ENCODE measurements around the gene KANK3.
"Not testable (repeated sequence)": the region's sequence is repeated elsewhere in the genome, so short reads cannot be mapped to it uniquely, and the experiment has no call there.

The KANK3 gene

DNA sequence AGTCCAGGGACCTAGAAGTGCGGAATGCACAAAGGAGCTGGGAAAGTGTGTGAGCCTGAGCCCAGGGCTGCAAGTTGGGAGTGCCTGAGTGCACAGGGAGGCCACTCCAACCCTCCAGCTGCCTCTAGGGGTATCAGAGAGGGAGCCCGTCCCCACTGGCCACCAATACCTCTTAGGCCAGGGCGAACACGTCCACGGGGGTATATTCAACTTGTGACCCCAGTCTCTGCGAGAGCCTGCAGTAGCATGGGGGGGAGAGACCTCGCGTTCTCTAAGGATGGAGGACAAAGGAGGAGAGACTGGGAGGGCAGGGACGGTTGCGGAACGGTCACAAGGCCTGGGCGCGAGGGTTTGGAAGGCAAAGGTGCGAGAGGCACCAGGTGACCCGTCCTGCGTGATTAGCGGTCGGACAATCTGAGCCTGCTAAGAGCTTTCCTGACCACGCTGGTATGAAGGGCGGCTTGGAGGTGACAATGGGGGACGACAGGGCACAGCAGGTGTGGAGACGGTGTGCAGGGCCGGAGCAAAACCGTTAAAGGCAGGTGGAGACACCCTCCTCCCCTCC is 35.6 kb downstream of the KANK3 start:
- no peak for DNase-seq (ENCODE audit: low read depth)
- TF ChIP-seq, protein P1, sequence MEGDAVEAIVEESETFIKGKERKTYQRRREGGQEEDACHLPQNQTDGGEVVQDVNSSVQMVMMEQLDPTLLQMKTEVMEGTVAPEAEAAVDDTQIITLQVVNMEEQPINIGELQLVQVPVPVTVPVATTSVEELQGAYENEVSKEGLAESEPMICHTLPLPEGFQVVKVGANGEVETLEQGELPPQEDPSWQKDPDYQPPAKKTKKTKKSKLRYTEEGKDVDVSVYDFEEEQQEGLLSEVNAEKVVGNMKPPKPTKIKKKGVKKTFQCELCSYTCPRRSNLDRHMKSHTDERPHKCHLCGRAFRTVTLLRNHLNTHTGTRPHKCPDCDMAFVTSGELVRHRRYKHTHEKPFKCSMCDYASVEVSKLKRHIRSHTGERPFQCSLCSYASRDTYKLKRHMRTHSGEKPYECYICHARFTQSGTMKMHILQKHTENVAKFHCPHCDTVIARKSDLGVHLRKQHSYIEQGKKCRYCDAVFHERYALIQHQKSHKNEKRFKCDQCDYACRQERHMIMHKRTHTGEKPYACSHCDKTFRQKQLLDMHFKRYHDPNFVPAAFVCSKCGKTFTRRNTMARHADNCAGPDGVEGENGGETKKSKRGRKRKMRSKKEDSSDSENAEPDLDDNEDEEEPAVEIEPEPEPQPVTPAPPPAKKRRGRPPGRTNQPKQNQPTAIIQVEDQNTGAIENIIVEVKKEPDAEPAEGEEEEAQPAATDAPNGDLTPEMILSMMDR (IDR thresholded peaks at IDR 0.05; ENCODE audit: control insufficient read depth, extremely low read depth, insufficient read depth): no peak
- peak overlapping the region; percentile 98 for H3K4me3 ChIP-seq (ENCODE audit: low read depth, low read length)

DNA sequence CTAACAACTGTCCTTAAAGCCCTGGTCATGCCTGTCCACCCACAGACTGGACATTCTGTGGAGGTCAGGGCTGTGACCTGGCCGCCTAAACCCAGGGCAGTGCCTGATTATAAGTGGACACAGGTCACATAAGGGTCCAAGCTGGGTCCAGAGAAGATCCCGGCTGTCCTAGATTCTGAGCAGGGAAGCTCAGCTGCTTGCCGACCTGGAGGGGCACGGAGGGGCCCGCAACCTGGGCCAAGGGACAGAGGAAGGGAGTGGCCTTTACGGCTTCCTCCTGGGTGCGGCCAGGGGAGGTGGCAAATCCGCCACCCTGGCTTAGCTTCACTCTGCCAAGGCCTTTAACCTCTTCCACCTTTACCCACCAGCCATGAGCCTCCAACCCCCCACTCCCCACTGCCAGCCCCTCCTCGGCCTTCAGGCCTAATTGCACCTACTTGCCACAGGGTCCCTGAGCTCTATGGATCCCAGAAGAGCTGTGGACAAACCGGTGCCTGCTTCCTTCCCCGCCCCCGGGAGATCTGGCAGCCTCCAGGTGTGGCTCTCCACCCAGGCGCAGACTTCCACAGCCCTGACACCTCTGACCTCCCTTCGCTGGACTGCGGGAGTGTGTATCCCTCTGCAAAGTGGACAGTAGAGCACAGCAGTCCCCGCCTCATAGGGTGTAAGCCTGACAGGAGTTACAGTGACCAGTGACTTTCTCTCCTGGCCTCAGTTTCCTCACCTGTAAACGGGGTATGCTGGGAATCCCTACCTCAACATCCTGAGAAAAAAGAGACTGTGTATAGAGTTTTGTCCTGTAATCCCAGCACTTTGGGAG is 36.6 kb downstream of the KANK3 start:
- TF ChIP-seq, protein P1 (IDR thresholded peaks at IDR 0.05; ENCODE audit: control insufficient read depth, extremely low read depth, insufficient read depth): no peak
- no peak for DNase-seq (ENCODE audit: low read depth)
- H3K4me3 ChIP-seq (ENCODE audit: low read depth, low read length): peak overlapping the region; percentile 98

DNA sequence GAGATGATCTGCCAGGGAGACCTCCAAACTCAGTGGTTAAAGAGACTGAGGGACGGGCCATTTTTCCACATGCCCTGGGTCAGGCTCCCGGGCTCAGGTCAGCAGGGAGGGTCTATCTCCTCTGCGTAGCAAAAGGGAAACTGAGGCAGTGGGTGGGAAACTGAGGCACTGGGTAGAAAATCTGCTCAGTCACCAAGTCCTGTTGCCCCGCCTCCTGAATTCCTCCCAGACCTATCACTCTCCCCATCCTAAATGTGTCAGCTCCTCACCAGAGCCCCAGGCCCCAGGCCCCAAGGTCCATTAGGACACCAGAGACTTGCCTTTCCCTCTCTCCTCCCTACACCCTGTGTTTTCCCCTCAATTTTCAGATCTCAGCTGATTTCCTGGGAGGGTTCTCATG is 37.3 kb downstream of the KANK3 start:
- TF ChIP-seq, protein P1 (IDR thresholded peaks at IDR 0.05; ENCODE audit: control insufficient read depth, extremely low read depth, insufficient read depth): no peak
- DNase-seq (ENCODE audit: low read depth): no peak
- H3K4me3 ChIP-seq (ENCODE audit: low read depth, low read length): no peak overlapping the region

DNA sequence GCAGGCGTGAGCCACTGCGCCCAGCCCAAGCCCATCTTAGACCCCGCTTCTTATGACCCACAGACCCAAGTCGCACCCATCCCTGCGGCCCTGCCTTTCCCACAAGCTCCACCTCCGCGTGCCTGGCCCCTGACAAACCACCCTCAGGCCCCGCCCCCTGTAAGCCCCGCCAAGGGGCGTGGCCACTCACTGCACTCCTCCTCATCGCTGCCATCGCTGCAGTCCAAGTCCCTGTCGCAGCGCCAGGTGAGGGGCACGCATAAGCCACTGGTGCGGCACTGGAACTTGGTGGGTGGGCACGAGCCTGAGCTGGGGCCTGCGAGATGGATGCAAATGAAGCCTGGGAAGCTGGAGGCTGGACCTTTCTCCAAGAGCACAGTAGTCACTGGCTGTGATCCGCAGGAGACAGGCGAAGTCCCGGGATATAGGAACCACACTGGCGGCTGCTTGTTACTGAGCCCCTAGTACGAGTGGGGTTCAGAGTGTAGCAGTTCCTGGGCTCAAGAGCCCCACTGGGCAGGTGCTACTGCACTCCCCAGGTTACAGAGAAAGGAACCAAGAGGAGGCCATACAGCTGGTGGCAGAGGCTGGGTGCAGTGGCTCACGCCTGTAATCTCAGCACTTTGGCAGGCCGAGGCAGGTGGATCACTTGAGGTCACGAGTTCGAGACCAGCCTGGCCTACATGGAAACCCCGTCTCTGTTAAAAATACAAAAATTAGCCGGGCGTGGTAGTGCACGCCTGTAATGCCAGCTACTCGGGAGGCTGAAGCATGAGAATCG is 38.0 kb downstream of the KANK3 start:
- TF ChIP-seq, protein P1 (IDR thresholded peaks at IDR 0.05; ENCODE audit: control insufficient read depth, extremely low read depth, insufficient read depth): no peak
- no peak overlapping the region for H3K4me3 ChIP-seq (ENCODE audit: low read depth, low read length)
- no peak for DNase-seq (ENCODE audit: low read depth)

DNA sequence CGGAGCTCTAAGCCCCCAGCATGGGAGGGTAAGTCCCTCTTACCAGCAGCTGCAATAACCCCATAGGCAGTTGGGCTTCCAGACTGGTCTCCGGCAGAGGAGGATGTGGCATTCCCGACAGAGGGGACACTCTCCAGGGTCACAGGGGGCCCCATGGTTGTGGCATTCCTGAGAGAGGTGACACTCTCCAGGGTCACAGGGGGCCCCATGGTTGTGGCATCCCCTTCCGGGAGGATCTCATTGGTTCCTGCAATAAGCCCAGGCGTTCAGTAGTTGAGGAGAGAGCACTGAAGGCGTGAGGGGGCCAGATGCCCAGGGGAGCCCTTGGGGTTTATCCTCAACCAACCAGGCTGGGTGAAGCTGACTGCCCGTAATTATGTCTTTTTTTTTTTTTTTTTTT is 40.3 kb downstream of the KANK3 start:
- TF ChIP-seq, protein P1 (IDR thresholded peaks at IDR 0.05; ENCODE audit: control insufficient read depth, extremely low read depth, insufficient read depth): no peak
- H3K4me3 ChIP-seq (ENCODE audit: low read depth, low read length): no peak overlapping the region
- no peak for DNase-seq (ENCODE audit: low read depth)

DNA sequence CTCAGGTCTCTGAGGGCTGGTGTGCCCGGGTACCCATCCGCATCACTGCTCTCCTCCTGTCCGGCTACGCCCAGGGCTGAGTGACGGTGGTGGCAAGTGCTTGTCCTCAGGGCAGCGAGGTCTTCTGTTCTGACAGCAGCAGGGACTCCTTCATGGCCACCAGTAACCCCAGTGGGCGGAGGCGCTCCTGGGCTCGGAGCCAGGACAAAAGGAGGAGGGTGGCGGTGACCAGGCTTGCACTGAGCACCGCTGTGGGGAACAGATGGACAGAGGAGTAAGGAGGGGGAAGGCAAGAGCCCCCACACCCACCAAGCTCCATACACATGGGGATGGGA is 40.7 kb downstream of the KANK3 start:
- H3K4me3 ChIP-seq (ENCODE audit: low read depth, low read length): no peak overlapping the region
- TF ChIP-seq, protein P1 (IDR thresholded peaks at IDR 0.05; ENCODE audit: control insufficient read depth, extremely low read depth, insufficient read depth): no peak
- no peak for DNase-seq (ENCODE audit: low read depth)

DNA sequence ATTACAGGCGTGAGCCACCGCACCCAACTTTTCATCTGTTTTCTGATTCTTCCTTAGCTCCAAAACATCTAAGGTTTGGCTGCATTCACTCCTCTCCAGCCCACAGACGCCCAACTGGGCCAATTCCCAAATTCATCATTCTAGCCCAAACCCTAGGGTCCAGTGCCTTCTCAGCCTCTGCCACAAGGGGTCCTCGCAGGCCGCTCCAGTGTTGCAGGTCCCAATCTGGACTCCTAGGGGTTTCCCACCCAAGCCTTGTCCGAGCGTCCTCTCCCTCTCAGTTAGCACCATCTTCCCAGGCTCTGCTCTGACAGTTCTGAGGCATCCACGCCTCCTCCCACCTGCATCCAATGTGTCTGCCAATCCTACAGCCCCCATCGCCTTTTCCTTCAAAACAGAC is 51.7 kb downstream of the KANK3 start:
- not testable (repeated sequence) for DNase-seq (ENCODE audit: low read depth); H3K4me3 ChIP-seq (ENCODE audit: low read depth, low read length)

DNA sequence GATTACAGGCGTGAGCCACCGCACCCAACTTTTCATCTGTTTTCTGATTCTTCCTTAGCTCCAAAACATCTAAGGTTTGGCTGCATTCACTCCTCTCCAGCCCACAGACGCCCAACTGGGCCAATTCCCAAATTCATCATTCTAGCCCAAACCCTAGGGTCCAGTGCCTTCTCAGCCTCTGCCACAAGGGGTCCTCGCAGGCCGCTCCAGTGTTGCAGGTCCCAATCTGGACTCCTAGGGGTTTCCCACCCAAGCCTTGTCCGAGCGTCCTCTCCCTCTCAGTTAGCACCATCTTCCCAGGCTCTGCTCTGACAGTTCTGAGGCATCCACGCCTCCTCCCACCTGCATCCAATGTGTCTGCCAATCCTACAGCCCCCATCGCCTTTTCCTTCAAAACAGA is 66.6 kb downstream of the KANK3 start:
- not testable (repeated sequence) for H3K4me3 ChIP-seq (ENCODE audit: low read depth, low read length); DNase-seq (ENCODE audit: low read depth)

All from LNCaP clone FGC (cell line).